ENCODE results near the gene EGFL7.

- TF ChIP-seq SUZ12 (IDR thresholded peaks at IDR 0.05) (no peak), HDGF (IDR thresholded peaks at IDR 0.05; ENCODE audit: borderline replicate concordance) (no peak), L3MBTL2 (conservative IDR thresholded peaks at IDR 0.05) (no peak), TARDBP (IDR thresholded peaks at IDR 0.05) (no peak), CTBP1 (IDR thresholded peaks at IDR 0.05; ENCODE audit: borderline replicate concordance) (no peak), NFRKB (IDR thresholded peaks at IDR 0.05) (no peak)
Observed at GRCh38 chr9:136614967-136615623, 47.6 kb upstream of the EGFL7 start.

All from HEK293T (cell line).